GM12865 (cell line): ENCODE measurements around the gene C1orf74.

ENCODE experiments used
- DNase-seq: peaks from one replicate; pipeline ENCODE4 v3.0.0; 2010; ENCODE audit warnings: low read depth
- H3K4me3 ChIP-seq: 2 replicates; pipeline ENCODE4 v1.5.1; 2011; ENCODE audit warnings: mild to moderate bottlenecking, low read depth, low read length, control low read depth
- CTCF ChIP-seq: IDR thresholded peaks from 2 replicates; pipeline ENCODE4 v1.5.1; 2011; ENCODE audit warnings: low read length, control low read depth, low read depth, inconsistent platforms; ENCODE audit not compliant: insufficient read depth; ENCODE audit errors: missing control alignments

The C1orf74 gene

DNA sequence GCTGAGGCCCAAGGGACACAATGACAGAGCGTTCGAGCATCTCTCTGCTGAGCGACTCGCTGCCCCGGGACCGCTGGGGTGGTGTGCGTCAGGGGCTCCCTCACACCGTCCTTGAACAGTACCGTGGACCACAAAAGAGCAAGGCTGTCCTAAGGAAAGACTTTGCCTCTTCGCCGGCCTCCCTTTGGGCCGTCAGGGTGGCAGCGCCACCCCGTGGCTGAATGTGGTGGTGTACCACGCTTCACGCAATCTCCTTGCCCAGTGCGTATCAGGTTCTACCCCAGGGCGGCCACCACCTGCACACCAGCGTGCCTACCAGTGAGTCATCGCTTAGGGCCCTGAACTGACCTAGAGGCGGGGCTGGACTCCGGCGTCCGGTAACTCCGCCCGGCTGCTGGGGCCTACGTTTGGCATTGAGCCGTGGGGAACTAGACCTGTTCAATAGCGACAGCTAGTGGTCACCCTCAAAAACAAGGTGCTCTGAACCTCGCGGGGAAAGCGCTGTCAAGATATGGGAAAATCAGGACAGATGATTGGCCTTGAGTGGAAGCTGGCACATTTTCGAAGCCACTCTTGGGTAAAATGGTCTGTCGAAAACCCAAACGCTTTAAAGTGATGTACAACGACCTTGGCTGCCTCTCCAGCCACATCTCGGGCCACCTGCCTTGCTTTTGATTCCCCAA, 36.6 kb downstream of the C1orf74 start:
- DNase-seq: peak; percentile 96
- TF ChIP-seq CTCF: peak; percentile 83
- H3K4me3 ChIP-seq: no peak overlapping the region

DNA sequence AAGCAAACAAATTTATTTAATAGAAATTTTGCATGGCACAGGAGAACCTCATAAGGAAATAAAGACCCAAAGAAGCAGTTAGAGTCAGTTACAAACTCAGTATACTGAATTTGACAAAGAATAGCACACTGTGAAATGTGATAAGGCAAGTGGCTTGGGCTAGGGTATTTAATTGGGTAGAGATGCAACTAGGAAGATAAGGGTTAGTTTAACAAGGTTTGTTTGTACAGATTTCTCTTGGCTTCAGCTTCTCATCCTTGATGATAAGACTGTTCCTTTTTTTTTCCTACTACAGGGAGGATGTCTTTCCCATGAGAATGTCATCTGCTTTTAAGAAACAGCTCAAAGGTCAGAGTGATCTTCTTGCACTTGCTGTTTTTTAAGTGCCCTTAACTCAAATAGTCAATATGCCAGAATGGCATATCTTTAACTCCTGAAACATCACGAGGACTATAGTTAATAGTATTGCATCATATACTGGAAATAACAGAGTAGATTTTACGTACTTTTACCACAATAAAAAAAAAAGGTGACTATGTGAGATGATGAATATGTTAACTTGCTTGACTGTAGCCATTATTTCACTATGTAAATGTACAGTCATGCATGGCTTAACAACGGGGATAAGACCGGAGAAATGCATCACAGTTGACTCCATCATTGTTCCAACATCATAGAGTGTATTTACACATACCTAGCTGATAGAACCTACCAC, 37.8 kb downstream of the C1orf74 start:
- no peak overlapping the region for H3K4me3 ChIP-seq
- no peak for DNase-seq
- TF ChIP-seq CTCF: no peak

DNA sequence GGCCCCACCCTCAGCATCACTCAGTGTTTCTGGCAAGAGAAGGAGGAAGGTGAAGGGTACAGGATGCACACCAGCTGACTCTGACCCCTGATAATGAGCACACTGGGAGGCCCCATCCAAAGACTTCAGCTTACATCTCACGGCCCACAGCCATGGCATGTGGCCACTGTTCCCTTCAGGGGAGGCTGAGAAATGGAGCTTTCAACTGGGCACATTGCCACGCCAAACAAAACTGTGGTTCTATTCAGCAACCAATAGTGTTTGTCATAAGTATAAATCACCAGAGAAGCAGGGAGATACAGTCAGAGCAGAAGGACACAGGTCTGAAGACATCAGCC, 41.2 kb downstream of the C1orf74 start:
- DNase-seq: no peak
- TF ChIP-seq CTCF: no peak
- no peak overlapping the region for H3K4me3 ChIP-seq

DNA sequence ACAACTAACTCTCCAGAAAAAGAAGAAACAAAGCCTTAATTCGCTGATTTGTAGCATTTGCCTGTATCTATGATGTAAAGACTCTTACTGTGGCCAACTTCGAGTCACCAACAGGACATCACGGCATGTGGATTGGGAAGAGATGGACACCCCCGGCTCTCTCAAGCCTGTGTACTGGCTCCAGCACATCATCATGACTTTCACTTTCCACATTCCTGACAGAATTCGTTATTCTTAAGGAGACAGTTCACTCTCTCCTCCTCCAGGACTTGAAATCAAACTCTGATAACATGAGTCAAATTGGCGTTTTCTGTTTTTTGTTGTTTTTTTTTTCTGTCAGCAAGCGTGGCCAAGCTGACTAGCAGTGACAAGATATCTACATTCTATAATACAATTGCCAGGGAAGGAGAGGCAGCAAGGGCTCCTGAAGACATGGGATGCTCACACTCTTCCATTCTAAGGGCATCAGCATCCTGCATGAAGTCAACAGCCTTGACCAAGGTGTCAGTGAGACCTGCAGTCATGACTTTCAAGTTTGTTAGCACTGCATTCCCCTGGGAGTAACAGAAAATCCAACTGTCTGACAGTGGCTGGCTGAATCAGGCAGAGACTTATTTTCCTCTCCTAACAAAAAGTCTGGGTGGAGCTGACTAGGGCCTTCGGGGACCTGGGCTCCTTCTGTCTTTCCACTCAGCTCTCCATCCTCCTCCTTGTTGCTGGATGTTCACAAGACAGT, 41.8 kb downstream of the C1orf74 start:
- H3K4me3 ChIP-seq: no peak overlapping the region
- no peak for DNase-seq
- TF ChIP-seq CTCF: no peak

DNA sequence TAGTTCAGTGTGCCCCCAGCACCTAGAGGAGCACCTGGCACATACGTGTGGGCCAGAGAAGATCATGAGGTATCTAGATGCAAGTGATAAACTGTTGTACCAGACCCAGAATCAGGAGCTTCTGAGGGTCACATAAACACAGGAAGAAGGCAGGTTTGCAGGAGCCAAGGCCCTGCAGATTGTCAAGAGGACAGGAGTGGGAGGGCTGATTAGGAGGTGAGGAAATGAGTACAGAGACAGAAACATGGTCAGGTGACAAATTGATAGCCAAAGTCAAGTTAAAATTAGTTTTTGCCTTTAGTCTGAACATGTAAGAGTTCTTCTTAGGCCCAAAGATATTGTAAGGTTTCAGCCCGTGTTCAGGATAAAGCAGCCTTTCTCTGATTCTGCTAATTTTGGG, 42.5 kb downstream of the C1orf74 start:
- DNase-seq: no peak
- no peak for TF ChIP-seq CTCF
- no peak overlapping the region for H3K4me3 ChIP-seq

DNA sequence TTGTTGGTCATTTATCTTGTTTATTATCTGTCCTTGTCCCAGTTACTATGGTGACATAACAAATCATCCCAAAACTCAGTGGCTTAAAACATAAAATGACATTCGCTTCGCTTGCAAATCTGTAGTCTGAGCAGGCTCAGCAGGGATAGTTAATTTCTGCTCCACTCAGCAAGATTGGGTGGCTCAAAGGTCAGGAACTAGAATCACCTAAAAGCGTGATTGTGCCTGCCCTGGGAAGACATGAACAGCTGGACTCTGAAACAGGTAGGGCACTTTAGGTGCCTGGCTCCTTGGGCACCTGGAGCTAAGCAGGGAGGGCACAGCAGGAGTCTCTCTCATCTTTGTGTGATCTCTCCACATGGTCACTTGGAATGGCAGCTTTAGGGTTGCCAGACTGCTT, 43.2 kb downstream of the C1orf74 start:
- no peak overlapping the region for H3K4me3 ChIP-seq
- no peak for TF ChIP-seq CTCF
- DNase-seq: no peak

DNA sequence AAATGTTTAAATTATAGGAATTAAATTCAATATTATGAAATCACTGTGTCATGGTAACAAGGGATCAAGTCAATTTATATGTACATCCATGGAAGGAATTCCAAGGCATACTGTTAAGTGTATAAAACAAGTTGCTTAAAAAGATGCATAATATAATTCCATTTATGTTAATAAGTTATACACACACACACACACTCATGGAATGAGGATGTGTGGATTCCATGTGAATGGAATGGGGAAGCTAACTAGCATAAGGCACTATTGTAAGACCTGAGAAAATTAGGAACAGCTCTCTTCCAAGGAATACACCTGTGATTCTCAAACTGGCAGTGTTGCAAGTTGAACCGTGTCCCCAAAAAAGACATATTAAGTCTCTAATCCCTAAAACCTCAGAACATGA, 46.1 kb downstream of the C1orf74 start:
- H3K4me3 ChIP-seq: no peak overlapping the region
- DNase-seq: no peak
- no peak for TF ChIP-seq CTCF
